ENCODE results near the gene CRYBA4.

DNA sequence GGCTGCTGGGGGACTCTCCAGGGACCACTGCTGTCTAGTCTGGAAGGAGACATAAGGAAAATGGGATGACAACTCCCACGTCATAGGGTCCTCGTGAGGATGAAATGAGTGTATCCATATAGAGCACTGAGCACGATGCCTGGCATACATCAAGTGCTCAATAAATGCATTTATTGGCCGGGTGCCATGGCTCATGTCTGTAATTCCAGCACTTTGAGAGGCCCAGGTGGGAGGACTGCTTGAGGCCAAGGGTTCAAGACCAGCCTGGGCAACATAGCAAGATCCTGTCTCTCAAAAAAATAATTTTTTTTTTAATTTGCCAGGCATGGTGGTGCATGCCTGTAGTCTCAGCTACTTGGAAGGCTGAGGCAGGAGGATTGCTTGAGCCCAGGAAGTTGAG lies 19.6 kb upstream of the CRYBA4 start:
- TF ChIP-seq TAF1 (conservative IDR thresholded peaks at IDR 0.05) (no peak), RAD21 (IDR thresholded peaks at IDR 0.05) (no peak), CTCF (IDR thresholded peaks at IDR 0.05; ENCODE audit: low read depth, low read length, missing input control) (no peak), GABPA (IDR thresholded peaks at IDR 0.05 in 1 of 2, conservative IDR thresholded peaks at IDR 0.05 in 1 of 2) (no peak), YY1 (IDR thresholded peaks at IDR 0.05) (no peak), REST (IDR thresholded peaks at IDR 0.05) (no peak), EGR1 (IDR thresholded peaks at IDR 0.05; ENCODE audit: low read depth in 2 of 2) (no peak), RXRA (IDR thresholded peaks at IDR 0.05) (no peak), SP1 (IDR thresholded peaks at IDR 0.05) (no peak), JUND (IDR thresholded peaks at IDR 0.05) (no peak)
- TF ChIP-seq, protein P1, sequence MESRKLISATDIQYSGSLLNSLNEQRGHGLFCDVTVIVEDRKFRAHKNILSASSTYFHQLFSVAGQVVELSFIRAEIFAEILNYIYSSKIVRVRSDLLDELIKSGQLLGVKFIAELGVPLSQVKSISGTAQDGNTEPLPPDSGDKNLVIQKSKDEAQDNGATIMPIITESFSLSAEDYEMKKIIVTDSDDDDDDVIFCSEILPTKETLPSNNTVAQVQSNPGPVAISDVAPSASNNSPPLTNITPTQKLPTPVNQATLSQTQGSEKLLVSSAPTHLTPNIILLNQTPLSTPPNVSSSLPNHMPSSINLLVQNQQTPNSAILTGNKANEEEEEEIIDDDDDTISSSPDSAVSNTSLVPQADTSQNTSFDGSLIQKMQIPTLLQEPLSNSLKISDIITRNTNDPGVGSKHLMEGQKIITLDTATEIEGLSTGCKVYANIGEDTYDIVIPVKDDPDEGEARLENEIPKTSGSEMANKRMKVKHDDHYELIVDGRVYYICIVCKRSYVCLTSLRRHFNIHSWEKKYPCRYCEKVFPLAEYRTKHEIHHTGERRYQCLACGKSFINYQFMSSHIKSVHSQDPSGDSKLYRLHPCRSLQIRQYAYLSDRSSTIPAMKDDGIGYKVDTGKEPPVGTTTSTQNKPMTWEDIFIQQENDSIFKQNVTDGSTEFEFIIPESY (IDR thresholded peaks at IDR 0.05), result no peak
- TF ChIP-seq, protein P2, sequence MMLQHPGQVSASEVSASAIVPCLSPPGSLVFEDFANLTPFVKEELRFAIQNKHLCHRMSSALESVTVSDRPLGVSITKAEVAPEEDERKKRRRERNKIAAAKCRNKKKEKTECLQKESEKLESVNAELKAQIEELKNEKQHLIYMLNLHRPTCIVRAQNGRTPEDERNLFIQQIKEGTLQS (IDR thresholded peaks at IDR 0.05), result no peak
- TF ChIP-seq, protein P3, sequence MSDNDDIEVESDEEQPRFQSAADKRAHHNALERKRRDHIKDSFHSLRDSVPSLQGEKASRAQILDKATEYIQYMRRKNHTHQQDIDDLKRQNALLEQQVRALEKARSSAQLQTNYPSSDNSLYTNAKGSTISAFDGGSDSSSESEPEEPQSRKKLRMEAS (IDR thresholded peaks at IDR 0.05), result no peak

Data from liver (tissue), 3 donors.